ENCODE results near the gene SCN2A.
"Not testable (repeated sequence)": the region's sequence is repeated elsewhere in the genome, so short reads cannot be mapped to it uniquely, and the experiment has no call there.

The SCN2A gene

GRCh38 chr2:165328272-165328671 lies 89.1 kb downstream of the SCN2A start:
- DNase-seq (ENCODE audit: low read depth) = no peak

GRCh38 chr2:165344276-165344675 lies 105.1 kb downstream of the SCN2A start:
- not testable (repeated sequence) for DNase-seq (ENCODE audit: low read depth)

- no peak for DNase-seq (ENCODE audit: low read depth)
Observed at GRCh38 chr2:165348441-165348840, 109.2 kb downstream of the SCN2A start.

GRCh38 chr2:165349181-165349580 lies 110.0 kb downstream of the SCN2A start:
- DNase-seq (ENCODE audit: low read depth) = no peak

GRCh38 chr2:165357758-165358157 lies 118.5 kb downstream of the SCN2A start:
- no peak for DNase-seq (ENCODE audit: low read depth)

- no peak for DNase-seq (ENCODE audit: low read depth)
Observed at GRCh38 chr2:165361514-165361913, 122.3 kb downstream of the SCN2A start.

- DNase-seq (ENCODE audit: low read depth) = no peak
Observed at GRCh38 chr2:165369131-165369897, 130.1 kb downstream of the SCN2A start.

GRCh38 chr2:165369898-165370296 lies 130.7 kb downstream of the SCN2A start:
- DNase-seq (ENCODE audit: low read depth) = no peak

GRCh38 chr2:165371356-165371755 lies 132.1 kb downstream of the SCN2A start:
- DNase-seq (ENCODE audit: low read depth) = no peak

- no peak for DNase-seq (ENCODE audit: low read depth)
Observed at GRCh38 chr2:165373278-165374010, 134.2 kb downstream of the SCN2A start.

GRCh38 chr2:165376571-165376975 lies 137.4 kb downstream of the SCN2A start:
- no peak for DNase-seq (ENCODE audit: low read depth)

GRCh38 chr2:165382362-165382761 lies 143.1 kb downstream of the SCN2A start:
- DNase-seq (ENCODE audit: low read depth) = no peak

- DNase-seq (ENCODE audit: low read depth) = no peak
Observed at GRCh38 chr2:165390875-165391274, 151.7 kb downstream of the SCN2A start.

- no peak for DNase-seq (ENCODE audit: low read depth)
Observed at GRCh38 chr2:165391791-165392190, 152.6 kb downstream of the SCN2A start.

- not testable (repeated sequence) for DNase-seq (ENCODE audit: low read depth)
Observed at GRCh38 chr2:165398603-165399002, 159.4 kb downstream of the SCN2A start.

- DNase-seq (ENCODE audit: low read depth) = no peak
Observed at GRCh38 chr2:165401285-165401852, 162.2 kb downstream of the SCN2A start.

GRCh38 chr2:165402162-165402561 lies 162.9 kb downstream of the SCN2A start:
- no peak for DNase-seq (ENCODE audit: low read depth)

- DNase-seq (ENCODE audit: low read depth) = no peak
Observed at GRCh38 chr2:165406173-165406572, 167.0 kb downstream of the SCN2A start.

GRCh38 chr2:165407466-165407865 lies 168.3 kb downstream of the SCN2A start:
- no peak for DNase-seq (ENCODE audit: low read depth)

GRCh38 chr2:165408186-165408585 lies 169.0 kb downstream of the SCN2A start:
- DNase-seq (ENCODE audit: low read depth) = no peak

GRCh38 chr2:165410276-165410675 lies 171.1 kb downstream of the SCN2A start:
- no peak for DNase-seq (ENCODE audit: low read depth)

- no peak for DNase-seq (ENCODE audit: low read depth)
Observed at GRCh38 chr2:165414187-165414586, 175.0 kb downstream of the SCN2A start.

GRCh38 chr2:165417009-165417408 lies 177.8 kb downstream of the SCN2A start:
- no peak for DNase-seq (ENCODE audit: low read depth)

Measured in stimulated activated CD8-positive, alpha-beta memory T cell treated with anti-CD3 and anti-CD28 coated beads, Interleukin-15, amount 100 ng/mL, for 1 hour (primary cell).